ENCODE data around the gene MPP4.

- TF ChIP-seq CTCF (IDR thresholded peaks at IDR 0.05) = no peak
- no peak for TF ChIP-seq POLR2AphosphoS5 (IDR thresholded peaks at IDR 0.05; ENCODE audit: low read depth, low read length)
Observed at GRCh38 chr2:201674298-201674697, 24.1 kb downstream of the MPP4 start.
